NCI-H446 (cell line): ENCODE data around the gene UNC5B.
"Not testable (repeated sequence)": the region's sequence is repeated elsewhere in the genome, so short reads cannot be mapped to it uniquely, and the experiment has no call there.

ENCODE experiments used
- DNase-seq, 2 experiments: peaks; one replicate each; lab custom pipeline; 2025; lab: John Stamatoyannopoulos, UW

Gene UNC5B

DNA sequence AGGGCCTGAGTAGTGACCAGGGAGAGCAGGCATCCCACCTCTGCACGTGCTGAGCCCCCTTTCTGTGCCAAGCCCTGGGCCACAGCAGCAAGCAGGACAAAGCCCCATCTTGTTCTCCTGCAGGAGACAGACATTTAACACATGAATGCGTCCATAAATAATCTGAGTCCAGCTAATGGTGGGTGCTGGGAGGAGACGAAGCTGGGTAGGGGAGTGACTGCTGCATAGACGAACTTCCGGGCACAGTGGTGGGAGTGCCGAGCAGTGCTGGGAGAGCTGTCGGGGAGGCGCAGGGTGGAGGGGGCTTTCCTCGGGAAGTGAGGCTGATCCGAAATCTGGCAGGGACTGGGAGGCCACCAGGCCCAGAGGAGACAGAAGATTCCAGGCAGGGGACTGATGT lies 71.5 kb downstream of the UNC5B start:
- no peak for DNase-seq

DNA sequence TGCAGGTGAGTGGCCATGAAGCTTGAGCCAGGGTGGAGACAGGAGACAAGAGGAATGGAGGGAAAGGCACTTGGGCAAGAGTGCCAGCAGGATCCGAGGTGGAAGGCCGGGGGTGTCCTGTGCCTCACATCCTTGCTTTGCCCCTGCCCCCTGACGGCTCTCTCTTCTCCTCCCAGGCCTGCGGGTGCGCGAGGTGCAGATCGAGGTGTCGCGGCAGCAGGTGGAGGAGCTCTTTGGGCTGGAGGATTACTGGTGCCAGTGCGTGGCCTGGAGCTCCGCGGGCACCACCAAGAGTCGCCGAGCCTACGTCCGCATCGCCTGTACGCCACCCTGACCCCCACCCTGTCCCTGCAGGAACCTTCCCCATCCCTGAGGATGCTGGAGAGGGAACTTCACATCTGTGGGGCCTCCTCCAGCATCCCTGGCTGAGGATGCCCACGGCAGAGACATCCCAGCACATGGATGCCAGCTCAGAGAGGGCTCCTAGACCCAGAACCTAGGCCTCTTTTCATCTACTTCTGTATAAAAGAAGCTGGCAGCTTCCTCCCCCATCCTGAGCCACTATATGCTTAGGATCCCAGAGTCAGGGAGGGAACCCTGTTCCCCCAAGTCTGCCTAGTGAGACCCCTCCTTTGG lies 72.3 kb downstream of the UNC5B start:
- no peak for DNase-seq

DNA sequence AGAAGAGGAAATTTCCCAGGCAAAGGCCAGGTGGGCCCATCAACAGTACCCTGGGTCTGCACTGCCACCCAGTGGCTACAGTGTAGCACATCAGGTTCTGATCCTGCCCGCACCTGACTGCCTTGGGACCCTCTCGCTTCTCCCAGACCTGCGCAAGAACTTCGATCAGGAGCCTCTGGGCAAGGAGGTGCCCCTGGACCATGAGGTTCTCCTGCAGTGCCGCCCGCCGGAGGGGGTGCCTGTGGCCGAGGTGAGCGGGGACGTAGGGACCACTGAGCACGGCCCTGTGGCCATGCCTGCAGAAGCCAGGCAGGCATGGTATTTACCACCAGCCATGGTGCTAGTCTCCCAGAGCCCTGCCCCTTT lies 72.8 kb downstream of the UNC5B start:
- DNase-seq, result peak in 1 of 2 experiments; percentile 27

DNA sequence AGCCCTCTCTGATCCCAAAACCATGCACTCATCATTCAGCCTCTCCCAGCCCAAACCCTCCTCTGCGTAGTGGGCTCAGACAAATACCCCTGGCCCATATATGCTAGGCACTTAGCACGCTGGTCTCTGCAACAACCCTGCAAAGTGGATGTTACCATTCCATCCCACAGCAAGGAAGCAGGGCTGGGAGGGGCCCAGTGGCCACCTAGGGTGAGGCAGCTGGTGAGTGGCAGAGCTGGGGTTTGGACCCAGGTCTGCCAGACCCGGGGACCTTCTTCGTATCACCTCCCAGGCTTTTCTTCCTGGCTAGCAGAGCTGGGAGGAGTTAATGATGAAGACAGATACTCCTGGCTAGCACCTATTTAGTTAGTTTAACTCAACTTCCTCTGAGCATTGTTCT lies 73.6 kb downstream of the UNC5B start:
- no peak for DNase-seq

DNA sequence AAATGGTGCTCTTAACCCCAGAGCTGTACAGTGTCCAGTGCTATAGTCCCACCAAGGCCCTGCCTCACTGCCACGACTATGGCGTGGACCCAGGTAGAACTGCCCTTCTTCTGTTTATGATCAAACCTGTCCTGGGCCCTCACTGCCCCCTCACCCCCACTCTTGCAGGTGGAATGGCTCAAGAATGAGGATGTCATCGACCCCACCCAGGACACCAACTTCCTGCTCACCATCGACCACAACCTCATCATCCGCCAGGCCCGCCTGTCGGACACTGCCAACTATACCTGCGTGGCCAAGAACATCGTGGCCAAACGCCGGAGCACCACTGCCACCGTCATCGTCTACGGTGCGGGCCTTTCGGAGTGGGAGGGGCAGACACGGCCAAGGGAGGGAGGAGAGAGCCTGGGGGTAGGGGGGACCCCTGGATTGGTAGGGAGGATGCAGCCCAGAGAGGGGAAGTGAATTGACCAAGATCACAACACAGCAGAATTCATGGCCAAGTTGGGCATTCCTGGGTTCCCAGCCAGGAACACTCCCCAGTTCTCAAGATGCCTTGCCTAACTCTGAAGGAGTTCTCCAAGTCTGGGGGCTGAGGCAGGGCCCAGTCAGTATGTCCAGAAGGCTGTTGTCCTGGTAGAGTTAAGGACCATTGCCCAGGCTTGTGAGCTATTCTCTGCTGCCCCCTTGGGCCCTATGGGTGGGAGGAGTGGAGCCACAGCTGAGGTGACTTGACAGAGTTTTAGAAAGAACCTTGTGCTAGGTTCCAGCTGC lies 74.3 kb downstream of the UNC5B start:
- no peak for DNase-seq

DNA sequence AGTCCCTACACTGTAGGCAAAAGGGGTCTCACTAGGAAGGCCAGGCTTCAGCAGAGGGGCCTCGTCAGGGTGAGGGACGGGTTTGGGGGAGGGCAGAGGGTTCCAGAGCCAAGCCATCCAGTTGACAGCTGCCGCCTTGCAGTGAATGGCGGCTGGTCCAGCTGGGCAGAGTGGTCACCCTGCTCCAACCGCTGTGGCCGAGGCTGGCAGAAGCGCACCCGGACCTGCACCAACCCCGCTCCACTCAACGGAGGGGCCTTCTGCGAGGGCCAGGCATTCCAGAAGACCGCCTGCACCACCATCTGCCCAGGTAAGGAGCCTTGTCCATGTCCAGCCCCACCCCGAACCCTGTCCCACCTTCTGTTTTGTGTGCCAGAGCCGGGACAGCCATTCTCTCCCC lies 75.1 kb downstream of the UNC5B start:
- no peak for DNase-seq

DNA sequence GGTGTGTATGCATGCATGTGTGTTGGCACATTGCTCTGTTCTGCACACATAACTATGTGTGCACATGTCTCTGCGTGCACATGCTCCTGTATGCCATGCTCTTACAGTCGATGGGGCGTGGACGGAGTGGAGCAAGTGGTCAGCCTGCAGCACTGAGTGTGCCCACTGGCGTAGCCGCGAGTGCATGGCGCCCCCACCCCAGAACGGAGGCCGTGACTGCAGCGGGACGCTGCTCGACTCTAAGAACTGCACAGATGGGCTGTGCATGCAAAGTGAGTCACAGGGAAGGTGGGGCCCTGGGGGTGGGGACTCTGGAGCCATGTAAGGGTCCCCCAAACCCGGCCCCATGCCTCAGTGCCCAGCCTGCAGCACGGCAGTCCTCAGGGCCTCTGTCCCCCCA lies 76.1 kb downstream of the UNC5B start:
- no peak for DNase-seq

DNA sequence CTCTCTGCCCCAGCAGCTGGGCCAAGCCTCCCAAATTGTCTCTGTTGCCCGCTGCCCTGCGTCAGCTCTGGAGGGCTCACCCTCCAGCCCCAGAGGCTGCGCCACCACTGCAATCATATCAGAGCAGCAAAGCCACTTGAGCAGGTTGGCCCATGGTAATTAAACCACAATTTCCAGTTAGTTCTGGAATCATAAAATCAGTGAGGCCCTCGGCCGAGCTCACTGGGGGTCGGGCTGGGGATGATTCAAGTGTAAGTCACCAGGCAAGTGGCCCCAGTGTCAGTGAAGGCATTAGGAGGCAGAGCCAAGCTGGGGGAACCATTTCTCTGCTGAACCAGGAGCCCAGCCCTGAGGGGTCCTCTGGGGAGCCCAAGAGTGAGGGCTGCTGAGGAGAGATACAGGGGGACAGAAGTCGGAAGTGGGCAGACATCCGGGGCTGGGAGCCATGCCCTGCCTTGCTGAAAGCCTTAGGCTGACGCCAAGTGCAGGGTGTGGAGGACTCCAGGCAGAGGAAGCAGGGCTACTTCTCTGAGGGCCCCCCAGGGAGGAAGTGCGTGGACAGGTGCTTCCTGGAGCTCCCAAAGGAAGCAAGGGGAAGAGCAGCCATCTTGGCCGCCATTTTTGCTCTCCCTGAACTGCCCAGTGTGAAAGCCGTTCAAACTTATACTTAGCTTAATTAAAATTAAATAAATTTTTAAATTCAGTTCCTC lies 77.2 kb downstream of the UNC5B start:
- DNase-seq, result no peak

DNA sequence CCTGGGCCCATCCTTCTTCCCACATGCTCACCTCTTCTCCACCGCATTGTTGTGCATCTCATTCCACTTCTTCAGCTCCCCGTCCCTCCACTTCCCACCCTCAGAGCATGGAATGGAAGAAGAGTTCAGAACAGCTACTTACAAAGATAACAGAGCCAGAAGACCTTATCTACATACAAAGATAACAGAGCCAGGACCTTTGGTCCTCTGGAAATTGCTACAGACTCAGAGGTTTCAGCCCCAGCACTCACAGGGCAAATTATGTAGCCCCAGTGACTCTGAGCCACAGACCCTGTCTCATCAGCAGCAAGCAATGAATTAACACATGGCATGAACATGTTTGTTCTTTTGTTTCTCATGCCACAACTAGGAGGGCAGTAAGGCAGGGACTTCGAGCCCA lies 78.0 kb downstream of the UNC5B start:
- DNase-seq, result no peak

DNA sequence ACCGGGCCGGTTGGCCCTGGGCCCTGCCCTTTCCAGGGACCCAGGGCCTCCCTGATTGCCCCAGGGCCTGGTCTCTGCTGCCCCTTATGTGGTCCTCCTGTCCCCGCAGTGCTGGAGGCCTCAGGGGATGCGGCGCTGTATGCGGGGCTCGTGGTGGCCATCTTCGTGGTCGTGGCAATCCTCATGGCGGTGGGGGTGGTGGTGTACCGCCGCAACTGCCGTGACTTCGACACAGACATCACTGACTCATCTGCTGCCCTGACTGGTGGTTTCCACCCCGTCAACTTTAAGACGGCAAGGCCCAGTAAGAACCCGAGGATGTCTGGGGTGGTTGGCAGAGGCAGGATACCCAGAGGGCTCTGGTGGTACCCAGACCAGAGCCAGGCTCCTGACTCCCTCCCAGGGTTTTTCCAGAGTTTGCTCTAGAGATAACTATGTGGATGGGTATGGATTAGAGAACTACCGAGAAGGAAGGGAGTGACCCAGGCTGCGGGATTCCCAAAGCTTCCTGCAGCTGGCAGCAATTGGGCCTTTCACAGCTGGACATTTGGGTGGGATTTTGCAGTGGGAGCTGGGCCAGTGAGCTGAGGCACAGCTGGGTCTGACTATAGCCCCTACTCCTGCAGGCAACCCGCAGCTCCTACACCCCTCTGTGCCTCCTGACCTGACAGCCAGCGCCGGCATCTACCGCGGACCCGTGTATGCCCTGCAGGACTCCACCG lies 78.6 kb downstream of the UNC5B start:
- DNase-seq, result no peak

DNA sequence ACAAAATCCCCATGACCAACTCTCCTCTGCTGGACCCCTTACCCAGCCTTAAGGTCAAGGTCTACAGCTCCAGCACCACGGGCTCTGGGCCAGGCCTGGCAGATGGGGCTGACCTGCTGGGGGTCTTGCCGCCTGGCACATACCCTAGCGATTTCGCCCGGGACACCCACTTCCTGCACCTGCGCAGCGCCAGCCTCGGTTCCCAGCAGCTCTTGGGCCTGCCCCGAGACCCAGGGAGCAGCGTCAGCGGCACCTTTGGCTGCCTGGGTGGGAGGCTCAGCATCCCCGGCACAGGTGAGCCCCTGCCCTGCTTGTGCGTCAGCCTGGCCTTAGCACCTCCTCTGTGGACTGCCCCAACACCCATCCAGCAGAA lies 79.1 kb downstream of the UNC5B start:
- no peak for DNase-seq

DNA sequence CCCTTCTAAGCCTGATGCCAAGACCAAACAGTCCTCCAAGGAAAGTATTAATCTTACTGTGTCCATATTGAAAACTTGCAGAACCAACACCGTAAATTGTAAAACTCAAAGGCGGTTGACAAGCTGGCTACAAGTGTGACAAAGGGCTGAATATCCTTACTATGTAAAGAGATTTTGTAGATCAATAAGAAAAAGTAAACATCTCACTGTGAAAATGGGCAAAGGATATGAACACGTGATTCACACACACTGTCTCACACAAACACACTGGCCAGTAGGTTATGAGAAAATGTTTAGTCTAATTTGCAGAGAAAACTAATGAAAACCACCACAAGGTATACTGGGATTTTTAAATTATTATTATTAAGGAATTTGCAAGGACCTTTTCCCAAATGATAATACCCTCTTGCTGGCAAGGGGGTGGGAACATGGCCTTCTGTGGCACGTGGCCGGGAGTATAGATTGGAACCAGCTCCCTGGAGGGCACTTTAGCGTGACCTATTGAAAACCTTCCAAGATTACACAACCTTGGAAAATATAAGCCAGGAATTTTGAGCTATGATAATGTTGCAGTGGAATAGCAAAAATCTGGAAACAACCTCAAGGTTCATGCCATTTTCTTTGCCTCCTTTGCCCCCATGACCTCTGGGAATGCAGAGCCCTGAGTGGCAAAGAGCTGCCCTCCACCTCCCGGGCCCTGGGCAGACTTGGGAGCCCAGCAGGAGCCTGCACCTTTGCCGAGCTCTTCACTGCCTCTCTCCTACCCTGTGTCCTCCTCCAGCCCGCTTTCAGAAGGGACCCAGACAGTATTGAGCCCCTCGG lies 80.5 kb downstream of the UNC5B start:
- DNase-seq, result no peak

DNA sequence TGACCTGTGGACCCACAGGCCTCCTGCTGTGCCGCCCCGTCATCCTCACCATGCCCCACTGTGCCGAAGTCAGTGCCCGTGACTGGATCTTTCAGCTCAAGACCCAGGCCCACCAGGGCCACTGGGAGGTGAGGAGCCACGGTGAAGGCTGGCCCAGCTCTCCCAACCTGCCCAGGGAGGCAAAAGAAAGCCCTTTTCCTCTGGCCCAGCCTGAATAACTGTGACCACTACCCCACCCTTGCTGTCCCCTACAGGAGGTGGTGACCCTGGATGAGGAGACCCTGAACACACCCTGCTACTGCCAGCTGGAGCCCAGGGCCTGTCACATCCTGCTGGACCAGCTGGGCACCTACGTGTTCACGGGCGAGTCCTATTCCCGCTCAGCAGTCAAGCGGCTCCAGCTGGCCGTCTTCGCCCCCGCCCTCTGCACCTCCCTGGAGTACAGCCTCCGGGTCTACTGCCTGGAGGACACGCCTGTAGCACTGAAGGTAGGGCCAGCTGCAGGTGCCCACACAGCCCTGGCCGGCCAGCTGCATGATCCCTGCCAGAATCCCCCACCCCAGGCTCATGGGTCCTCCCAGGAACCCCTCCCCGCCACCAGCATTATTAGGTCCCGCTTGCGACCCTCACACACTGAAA lies 81.2 kb downstream of the UNC5B start:
- DNase-seq, result no peak

DNA sequence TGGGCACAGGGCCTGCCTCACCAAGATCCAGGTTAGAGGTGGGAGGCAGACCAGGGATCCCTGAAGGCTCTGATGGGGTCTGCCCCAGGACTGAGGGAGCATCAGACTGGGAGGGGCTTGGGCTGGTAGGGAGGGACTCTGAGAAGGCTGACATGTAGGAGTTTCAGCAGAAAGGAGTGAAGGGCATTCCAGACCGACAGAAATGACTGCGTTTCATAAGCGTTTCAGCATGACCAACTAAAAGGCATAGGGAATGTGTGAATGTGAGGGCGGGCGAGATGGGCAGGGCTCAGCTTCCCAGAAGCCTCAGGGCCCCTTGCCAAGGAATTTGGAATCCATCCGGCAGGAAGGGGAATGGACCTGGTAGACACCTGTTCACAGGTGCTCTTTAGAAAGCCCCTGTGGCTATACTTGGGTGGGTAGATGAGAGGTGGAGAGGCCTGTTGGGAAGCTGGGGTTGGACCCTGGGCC lies 81.8 kb downstream of the UNC5B start:
- DNase-seq, result no peak

DNA sequence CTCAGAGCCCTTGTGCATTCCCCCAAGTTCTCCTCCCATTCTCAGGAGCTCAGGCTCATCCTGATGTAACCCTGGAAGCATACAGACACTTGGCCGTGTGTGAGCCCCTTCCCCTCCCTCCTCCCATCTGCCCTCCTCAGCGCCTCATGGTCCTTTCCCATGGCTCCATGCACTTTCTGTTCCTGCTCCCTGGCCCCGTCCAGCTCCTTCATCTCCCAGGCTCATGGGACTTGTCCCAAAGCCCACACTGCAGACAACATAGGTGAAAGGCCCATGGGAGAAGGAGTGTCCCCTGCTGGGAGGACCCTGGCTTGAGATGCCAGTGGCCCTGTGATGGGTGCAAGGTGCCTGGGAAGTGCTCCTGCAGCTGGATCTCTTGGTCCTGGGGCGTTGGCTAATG lies 82.5 kb downstream of the UNC5B start:
- peak in 1 of 2 experiments; percentile 8 for DNase-seq

DNA sequence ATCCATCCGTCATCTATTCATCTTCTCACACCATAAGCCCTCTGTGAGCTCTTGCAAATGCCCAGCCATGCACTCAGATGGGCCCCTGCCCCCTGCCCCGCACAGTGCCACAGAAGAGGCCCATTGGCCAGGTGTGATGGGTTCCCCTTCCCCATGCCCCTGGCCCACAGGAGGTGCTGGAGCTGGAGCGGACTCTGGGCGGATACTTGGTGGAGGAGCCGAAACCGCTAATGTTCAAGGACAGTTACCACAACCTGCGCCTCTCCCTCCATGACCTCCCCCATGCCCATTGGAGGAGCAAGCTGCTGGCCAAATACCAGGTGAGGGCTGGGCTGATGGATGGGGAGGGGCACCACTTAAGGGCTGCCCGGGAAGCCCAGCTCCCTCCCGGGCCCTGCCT lies 83.3 kb downstream of the UNC5B start:
- no peak for DNase-seq

DNA sequence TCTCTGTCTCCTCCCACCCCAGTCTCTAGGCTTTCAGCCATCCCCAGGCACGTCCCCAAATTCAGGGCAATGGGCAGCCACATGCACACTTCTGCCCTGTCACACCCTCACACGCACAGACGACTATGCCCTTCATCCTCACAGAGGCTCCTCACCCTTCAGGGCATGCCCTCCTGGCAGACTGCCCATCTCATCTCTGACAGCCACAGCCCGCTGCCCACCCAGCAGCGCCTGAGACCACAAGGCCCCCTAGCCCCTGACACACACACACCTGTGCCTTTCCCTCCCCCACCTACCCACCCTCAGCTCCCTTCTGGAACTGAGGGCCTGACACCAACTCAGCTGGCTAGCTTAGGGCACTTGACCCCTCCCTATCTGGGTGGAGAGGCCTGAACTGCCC lies 83.7 kb downstream of the UNC5B start:
- no peak for DNase-seq

DNA sequence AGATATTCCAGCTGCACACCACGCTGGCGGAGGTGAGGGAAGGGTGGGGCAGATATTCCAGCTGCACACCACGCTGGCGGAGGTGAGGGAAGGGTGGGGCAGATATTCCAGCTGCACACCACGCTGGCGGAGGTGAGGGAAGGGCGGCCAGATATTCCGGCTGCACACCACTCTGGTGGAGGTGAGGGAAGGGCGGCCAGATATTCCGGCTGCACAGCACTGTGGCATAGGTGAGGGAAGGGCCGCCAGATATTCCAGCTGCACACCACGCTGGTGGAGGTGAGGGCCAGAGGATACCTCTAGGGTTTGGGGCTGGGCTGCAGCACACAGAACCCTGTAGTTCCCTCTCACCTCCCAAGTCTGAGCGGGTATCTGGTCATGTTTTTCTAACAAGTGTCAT lies 84.4 kb downstream of the UNC5B start:
- not testable (repeated sequence) for DNase-seq

DNA sequence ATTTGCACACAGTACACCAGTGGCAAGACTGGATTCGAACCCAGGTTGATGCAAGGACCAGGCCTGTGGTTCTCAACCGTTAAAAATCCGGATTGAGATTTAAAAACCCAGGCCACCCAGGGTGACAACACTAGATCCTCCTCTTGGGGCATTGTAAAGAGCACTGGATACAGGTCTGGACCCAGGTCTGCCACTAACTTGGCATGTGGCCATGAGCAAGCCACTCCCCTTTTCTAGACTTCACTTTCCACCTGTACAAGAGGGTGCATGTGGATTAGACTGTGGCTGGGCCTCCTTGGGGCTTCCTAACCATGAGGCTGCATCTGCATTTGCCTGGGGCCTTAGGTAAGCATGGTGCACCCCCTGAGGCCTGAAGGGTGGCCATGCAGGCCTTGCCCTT lies 85.0 kb downstream of the UNC5B start:
- no peak for DNase-seq

DNA sequence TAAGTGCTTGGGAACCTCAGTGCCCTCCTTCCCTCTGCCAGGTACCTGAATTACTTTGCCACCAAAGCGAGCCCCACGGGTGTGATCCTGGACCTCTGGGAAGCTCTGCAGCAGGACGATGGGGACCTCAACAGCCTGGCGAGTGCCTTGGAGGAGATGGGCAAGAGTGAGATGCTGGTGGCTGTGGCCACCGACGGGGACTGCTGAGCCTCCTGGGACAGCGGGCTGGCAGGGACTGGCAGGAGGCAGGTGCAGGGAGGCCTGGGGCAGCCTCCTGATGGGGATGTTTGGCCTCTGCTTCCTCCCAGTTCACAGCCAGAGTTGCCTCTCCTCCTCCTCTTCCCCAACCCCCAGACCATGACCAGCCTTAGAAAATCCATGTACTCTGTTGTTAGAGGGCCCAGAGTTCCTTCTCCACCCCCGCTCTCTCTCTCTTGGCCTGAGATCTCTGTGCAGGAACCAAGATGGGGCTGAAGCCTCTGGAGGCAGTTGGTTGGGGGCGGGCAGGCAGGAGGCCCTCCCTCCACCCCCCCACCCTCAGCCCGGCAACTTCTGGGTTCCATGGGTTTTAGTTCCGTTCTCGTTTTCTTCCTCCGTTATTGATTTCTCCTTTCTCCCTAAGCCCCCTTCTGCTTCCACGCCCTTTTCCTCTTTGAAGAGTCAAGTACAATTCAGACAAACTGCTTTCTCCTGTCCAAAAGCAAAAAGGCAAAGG lies 86.9 kb downstream of the UNC5B start:
- no peak for DNase-seq
